ENCODE results near the gene TSR1. TPM values are rescaled to one million over a fixed set of nuclear protein-coding genes. Genes with fewer than 3 reads are reported as not detected.

TSR1 gene
- total RNA-seq, 1 donor from 2014 or later, result 54.8 TPM

GRCh38 chr17:2309338-2310154 lies 26.7 kb downstream of the TSR1 start:
- DNase-seq (ENCODE audit: low read depth), result no peak
- no peak overlapping the region for H3K4me3 ChIP-seq (ENCODE audit: low read depth, low read length)
- TF ChIP-seq CTCF (conservative IDR thresholded peaks at IDR 0.05; ENCODE audit: low read depth, low read length), result no peak

- no peak for TF ChIP-seq CTCF (conservative IDR thresholded peaks at IDR 0.05; ENCODE audit: low read depth, low read length)
- no peak overlapping the region for H3K4me3 ChIP-seq (ENCODE audit: low read depth, low read length)
These were observed 31.3 kb downstream of the TSR1 start for GRCh38 chr17:2304931-2305330.

GRCh38 chr17:2303204-2304188 lies 32.8 kb downstream of the TSR1 start, which contains the start of the genes SMG6 and SRR:
TSS of gene SMG6 (minus strand) at chr17:2303785. CDS start at chr17:2303720, 65 bp downstream.
TSS of gene SRR (plus strand) at chr17:2303950. CDS start at chr17:2315561, 11,611 bp downstream.
- no peak for DNase-seq (ENCODE audit: low read depth)
- no peak for TF ChIP-seq CTCF (conservative IDR thresholded peaks at IDR 0.05; ENCODE audit: low read depth, low read length)

More at GRCh38 chr17:2304931-2305330, 31.3 kb downstream of the TSR1 start:
- no peak for DNase-seq (ENCODE audit: low read depth)

GRCh38 chr17:2302778-2303203 lies 33.5 kb downstream of the TSR1 start:
- TF ChIP-seq CTCF (conservative IDR thresholded peaks at IDR 0.05; ENCODE audit: low read depth, low read length), result no peak
- DNase-seq (ENCODE audit: low read depth), result no peak
- peak overlapping the region; percentile 99 for H3K4me3 ChIP-seq (ENCODE audit: low read depth, low read length)

More at GRCh38 chr17:2303204-2304188, 32.8 kb downstream of the TSR1 start, which contains the start of the genes SMG6 and SRR:
- H3K4me3 ChIP-seq (ENCODE audit: low read depth, low read length), result peak within 1 kb of the TSS; percentile 99

GRCh38 chr17:2299756-2300155 lies 36.5 kb downstream of the TSR1 start:
- no peak for DNase-seq (ENCODE audit: low read depth)
- H3K4me3 ChIP-seq (ENCODE audit: low read depth, low read length), result no peak overlapping the region
- TF ChIP-seq CTCF (conservative IDR thresholded peaks at IDR 0.05; ENCODE audit: low read depth, low read length), result no peak

GRCh38 chr17:2299136-2299535 lies 37.1 kb downstream of the TSR1 start:
- no peak for TF ChIP-seq CTCF (conservative IDR thresholded peaks at IDR 0.05; ENCODE audit: low read depth, low read length)
- DNase-seq (ENCODE audit: low read depth), result no peak
- no peak overlapping the region for H3K4me3 ChIP-seq (ENCODE audit: low read depth, low read length)
